Measurements from ENCODE around the gene GRIN1. TPM values are rescaled to one million over a fixed set of nuclear protein-coding genes. Genes with fewer than 3 reads are reported as not detected.

The GRIN1 gene
- total RNA-seq, 4 donors from 2014 or later, result not detected

DNA sequence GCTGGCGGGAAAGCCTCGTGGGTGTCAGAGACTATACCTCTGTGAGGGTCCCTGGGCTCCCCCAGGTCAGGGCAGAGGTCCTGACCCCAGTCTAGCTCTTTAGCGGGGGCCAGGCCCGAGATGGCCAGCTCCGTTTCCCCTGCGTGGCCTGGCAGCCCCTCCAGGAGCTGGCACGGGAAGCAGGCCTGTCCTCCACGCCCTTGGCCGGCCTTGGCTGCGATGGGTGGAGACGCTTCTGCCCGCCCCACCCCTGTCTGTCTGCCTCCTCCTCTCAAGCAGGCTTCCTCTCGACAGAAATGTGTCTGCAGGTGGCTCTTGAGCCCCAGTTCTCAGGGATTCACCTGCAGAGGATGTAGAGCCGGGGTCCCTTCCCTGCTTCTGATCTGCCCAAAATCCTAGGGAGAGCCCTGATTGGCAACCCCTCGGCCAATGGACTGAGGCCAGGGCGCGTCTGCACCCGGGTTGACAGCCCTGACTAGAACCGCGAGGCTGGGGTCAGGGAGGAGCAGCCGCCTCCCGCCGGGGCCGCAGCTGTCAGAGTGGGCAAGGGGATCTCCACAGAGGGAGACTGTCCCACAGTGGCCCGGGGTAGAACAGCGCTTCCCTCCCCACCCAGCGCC lies 2.6 kb upstream of the GRIN1 start:
- H3K27me3 ChIP-seq, result peaks cover 17% of the 10 kb centered on the region
- TF ChIP-seq, protein P1, sequence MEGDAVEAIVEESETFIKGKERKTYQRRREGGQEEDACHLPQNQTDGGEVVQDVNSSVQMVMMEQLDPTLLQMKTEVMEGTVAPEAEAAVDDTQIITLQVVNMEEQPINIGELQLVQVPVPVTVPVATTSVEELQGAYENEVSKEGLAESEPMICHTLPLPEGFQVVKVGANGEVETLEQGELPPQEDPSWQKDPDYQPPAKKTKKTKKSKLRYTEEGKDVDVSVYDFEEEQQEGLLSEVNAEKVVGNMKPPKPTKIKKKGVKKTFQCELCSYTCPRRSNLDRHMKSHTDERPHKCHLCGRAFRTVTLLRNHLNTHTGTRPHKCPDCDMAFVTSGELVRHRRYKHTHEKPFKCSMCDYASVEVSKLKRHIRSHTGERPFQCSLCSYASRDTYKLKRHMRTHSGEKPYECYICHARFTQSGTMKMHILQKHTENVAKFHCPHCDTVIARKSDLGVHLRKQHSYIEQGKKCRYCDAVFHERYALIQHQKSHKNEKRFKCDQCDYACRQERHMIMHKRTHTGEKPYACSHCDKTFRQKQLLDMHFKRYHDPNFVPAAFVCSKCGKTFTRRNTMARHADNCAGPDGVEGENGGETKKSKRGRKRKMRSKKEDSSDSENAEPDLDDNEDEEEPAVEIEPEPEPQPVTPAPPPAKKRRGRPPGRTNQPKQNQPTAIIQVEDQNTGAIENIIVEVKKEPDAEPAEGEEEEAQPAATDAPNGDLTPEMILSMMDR (IDR thresholded peaks at IDR 0.05), result no peak
- no peak for TF ChIP-seq POLR2A (IDR thresholded peaks at IDR 0.05)
- H3K27ac ChIP-seq, result no peak overlapping the region
- H3K4me1 ChIP-seq, result peaks cover 0 to 3% of the 10 kb centered on the region in 2 donors
- no peaks in the 10 kb centered on the region for H3K9me3 ChIP-seq
- no peaks in the 10 kb centered on the region for H3K36me3 ChIP-seq
- intact Hi-C loops (cut with DNase I), result no loop called here
- no peak for DNase-seq
- 39 to 63% methylated on average over 6 of the region's 27 CpGs for WGBS, 2 donors
- H3K4me3 ChIP-seq (replicated peaks in 1 of 3), result no peak overlapping the region

DNA sequence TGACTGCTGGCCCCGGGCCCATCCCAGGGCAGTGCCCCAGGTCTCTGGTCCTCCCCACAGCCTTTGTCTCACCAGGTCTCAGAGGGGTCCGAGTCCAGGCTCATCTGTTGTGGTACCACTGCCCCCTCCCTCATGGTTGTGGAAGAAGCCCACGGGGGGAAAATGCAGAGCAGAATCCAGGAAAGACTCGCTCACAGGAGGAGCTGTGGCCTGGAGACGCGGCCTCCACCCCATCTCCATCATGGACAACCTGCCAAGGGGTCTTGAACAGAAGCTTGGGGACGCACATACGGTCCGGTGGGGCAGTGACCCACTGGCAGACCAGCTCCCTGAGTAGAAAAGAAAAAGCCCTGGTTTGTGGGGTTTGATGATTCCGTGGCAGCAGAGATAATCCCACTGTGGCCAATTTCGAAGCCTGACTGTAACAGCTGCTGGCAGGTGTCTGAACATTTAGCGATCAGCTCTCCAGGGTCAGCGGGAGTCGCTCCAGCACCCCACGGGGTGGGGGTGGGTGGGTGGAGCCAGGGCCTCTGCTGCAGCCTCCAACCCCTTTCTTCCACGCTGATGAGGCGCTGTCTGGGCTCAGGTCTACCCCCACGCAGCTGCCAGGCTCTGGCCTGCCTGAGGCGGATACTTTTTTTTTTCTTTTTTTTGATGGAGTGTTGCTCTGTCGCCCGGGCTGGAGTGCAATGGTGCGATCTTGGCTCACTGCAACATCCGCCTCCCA lies 1.9 kb upstream of the GRIN1 start:
- intact Hi-C loops (cut with DNase I), result no loop called here
- H3K27me3 ChIP-seq, result peaks cover 17% of the 10 kb centered on the region
- TF ChIP-seq, protein P1 (IDR thresholded peaks at IDR 0.05), result no peak
- TF ChIP-seq POLR2A (IDR thresholded peaks at IDR 0.05), result no peak
- 76 to 78% methylated on average over 20 to 23 of the region's 23 CpGs for WGBS, 2 donors
- H3K9me3 ChIP-seq, result no peaks in the 10 kb centered on the region
- no peaks in the 10 kb centered on the region for H3K36me3 ChIP-seq
- peaks cover 0 to 3% of the 10 kb centered on the region in 2 donors for H3K4me1 ChIP-seq
- no peak overlapping the region for H3K4me3 ChIP-seq (replicated peaks in 1 of 3)
- no peak for DNase-seq
- H3K27ac ChIP-seq, result no peak overlapping the region

DNA sequence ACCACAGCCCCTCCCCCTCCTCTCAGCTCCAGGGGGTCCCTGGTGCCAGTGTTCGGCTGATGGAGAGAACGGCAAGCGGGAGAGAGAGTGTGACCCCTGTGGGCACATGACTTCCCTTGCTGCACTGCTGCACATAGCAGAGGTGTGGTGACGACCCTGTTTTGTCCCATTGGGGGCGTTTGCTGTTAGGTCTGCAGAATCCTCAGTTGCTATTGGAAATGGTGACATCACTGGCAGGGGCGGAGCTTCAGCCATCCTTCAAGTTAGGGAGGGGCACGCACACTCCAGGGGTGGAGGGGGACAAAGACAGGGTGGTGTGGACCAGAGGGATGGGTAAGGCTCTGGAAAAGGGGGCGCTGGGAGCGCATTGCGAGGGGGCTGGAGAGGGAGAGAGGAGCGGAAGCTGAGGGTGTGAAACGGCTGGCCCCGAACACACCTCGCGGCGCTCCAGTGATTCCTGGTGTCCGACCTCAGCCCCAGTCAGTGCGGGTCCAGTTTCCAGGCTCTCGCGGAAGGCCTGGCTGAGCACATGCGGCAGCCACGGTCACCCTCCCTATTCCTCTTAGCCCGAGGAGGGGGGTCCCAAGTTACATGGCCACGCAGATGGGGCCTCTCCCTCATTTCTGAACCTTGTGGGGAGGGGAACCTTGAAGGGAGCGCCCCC lies 764 bp upstream of the GRIN1 start:
- intact Hi-C loops (cut with DNase I), result no loop called here
- no peak for TF ChIP-seq POLR2A (IDR thresholded peaks at IDR 0.05)
- H3K27me3 ChIP-seq, result peaks cover 17% of the 10 kb centered on the region
- H3K4me3 ChIP-seq (replicated peaks in 1 of 3), result no peak overlapping the region
- H3K36me3 ChIP-seq, result no peaks in the 10 kb centered on the region
- 10% methylated on average over 15 to 24 of the region's 25 CpGs for WGBS, 2 donors
- H3K9me3 ChIP-seq, result no peaks in the 10 kb centered on the region
- no peak overlapping the region for H3K27ac ChIP-seq
- peaks cover 0 to 3% of the 10 kb centered on the region in 2 donors for H3K4me1 ChIP-seq
- DNase-seq, result no peak

DNA sequence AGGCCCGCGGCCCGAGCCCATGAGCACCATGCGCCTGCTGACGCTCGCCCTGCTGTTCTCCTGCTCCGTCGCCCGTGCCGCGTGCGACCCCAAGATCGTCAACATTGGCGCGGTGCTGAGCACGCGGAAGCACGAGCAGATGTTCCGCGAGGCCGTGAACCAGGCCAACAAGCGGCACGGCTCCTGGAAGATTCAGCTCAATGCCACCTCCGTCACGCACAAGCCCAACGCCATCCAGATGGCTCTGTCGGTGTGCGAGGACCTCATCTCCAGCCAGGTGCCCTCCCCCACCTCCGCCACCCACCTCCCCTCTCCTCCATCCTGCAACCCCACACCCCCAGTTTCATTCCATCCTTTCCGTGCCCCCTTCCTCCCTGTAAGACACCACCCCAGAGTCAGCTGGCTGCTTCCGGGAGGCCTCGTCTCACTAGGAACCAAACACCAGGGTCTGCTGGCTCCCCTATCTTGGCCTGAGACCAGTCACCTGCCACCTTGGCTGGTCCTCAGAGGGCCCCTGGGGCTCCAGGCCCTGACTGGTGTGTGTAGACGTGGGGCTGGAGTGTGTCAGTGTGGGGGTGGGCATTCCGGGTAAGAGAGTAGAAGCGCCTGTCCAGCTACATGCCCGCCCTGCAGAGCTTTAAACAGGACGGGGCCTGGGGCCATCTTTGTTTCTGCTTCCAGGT lies 655 bp downstream of the GRIN1 start:
- intact Hi-C loops (cut with DNase I), result no loop called here
- Histone ChIP-seq H3K9me3 (no peaks in the 10 kb centered on the region), H3K27me3 (peaks cover 17% of the 10 kb centered on the region), H3K36me3 (no peaks in the 10 kb centered on the region), H3K4me3 (replicated peaks in 1 of 3) (no peak overlapping the region), H3K27ac (no peak overlapping the region), H3K4me1 (peaks cover 0 to 3% of the 10 kb centered on the region in 2 donors)
- WGBS, 2 donors, result 61 to 72% methylated on average over 15 to 17 of the region's 37 CpGs
- TF ChIP-seq POLR2A (IDR thresholded peaks at IDR 0.05), result no peak
- TF ChIP-seq, protein P1 (IDR thresholded peaks at IDR 0.05), result no peak
- DNase-seq, result no peak

DNA sequence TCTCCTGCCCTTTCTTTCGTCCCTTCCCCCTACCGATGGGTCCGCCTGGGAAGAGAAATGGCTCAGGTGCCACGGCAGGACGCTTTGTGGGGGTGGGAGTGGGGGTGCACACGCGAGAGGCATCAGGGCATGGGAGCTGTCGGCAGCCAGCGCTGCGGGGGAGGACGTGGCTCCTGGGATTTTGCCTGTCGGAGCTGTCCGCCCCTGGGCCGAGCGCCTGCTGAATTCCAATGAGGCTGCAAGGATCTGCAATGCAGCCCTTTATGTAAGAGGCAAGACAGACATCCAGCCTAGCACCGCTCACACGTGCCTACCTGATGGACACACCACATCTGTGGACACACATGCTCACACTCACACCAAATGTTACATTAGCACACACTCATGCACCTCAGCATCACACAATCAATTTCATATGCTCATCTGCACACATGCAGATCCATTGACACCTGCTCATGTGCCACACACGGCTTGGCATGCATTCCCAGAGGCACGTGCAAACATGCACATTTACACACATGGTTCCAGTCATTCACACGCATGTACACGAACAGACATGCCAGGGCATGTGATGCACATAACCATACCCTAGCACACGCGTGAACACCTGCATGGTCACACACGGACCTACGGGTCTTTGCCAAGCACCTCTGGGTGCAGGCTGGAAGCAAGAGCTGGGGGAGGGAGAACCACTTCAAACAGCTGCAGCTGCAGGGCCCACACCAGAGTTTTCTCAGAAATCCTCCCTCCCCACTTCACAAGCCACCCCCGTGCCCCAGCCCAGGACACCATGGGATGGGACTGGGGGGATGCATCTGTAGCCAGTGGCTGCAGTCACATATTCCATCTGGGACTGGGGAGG lies 1.4 kb downstream of the GRIN1 start:
- Histone ChIP-seq H3K27ac (no peak overlapping the region), H3K27me3 (peaks cover 17% of the 10 kb centered on the region)
- intact Hi-C loops (cut with DNase I), result no loop called here

More for the DNA sequence above, 1.4 kb downstream of the GRIN1 start:
- 63 to 69% methylated on average over 13 to 25 of the region's 26 CpGs for WGBS, 2 donors
- no peak for DNase-seq
- no peaks in the 10 kb centered on the region for H3K36me3 ChIP-seq
- peaks cover 0 to 3% of the 10 kb centered on the region in 2 donors for H3K4me1 ChIP-seq
- TF ChIP-seq, protein P1 (IDR thresholded peaks at IDR 0.05), result no peak
- TF ChIP-seq POLR2A (IDR thresholded peaks at IDR 0.05), result no peak
- H3K4me3 ChIP-seq (replicated peaks in 1 of 3), result no peak overlapping the region
- H3K9me3 ChIP-seq, result no peaks in the 10 kb centered on the region

Measured in thyroid gland (tissue), 4 donors.